ENCODE data around the gene SLC10A4. TPM values are rescaled to one million over a fixed set of nuclear protein-coding genes. Genes with fewer than 3 reads are reported as not detected.

SLC10A4 gene
- total and polyA plus RNA-seq, 2 of the 8 experiments (the other 6 are each of a cell fraction or from before 2014, with no cell fraction given) = 4.5 to 5.6 TPM

- peaks cover 18 to 41% (median 35%) of the 10 kb centered on the region in 4 experiments for H3K27me3 ChIP-seq (replicated peaks in 1 of 4; ENCODE audit: control insufficient read depth in 3 of 4, extremely low read depth in 1 of 4, insufficient read depth in 3 of 4, low read length in 3 of 4)
- ChIA-PET CTCF (ENCODE audit: partially characterized antibody) (interaction anchor here (1.2 kb wide), 1 partner anchor 9 kb away, joined by 3 read pairs; no protein-coding TSS in a partner anchor), POLR2A (ENCODE audit: partially characterized antibody) (interaction anchor here (1.9 kb wide), 1 partner anchor 9 kb away, joined by 10 read pairs; no protein-coding TSS in a partner anchor)
- H3K18ac ChIP-seq (ENCODE audit: extremely low read depth, low read length) = no peak overlapping the region
- no peaks in the 10 kb centered on the region for H3K79me2 ChIP-seq (ENCODE audit: control insufficient read depth in 1 of 2, insufficient read depth in 2 of 2, low read length in 2 of 2)
- no peaks in the 10 kb centered on the region for H3K9me3 ChIP-seq (ENCODE audit: insufficient read depth in 2 of 2, low read depth in 1 of 2, low read length in 1 of 2)
- H3K14ac ChIP-seq (ENCODE audit: insufficient read length) = no peak overlapping the region
- peaks cover 0 to 1% of the 10 kb centered on the region in 2 experiments for H4K20me1 ChIP-seq (replicated peaks in 1 of 2; ENCODE audit: control insufficient read depth in 1 of 2, insufficient read depth in 2 of 2, low read length in 2 of 2)
- H3K23me2 ChIP-seq (ENCODE audit: low read depth, low read length) = peaks cover 3% of the 10 kb centered on the region; the same call in 1 of the 2 replicates
- H3K23ac ChIP-seq (ENCODE audit: insufficient read length) = no peak overlapping the region
- FAIRE-seq = no peak
- no peak overlapping the region for H4K8ac ChIP-seq (ENCODE audit: extremely low read depth, insufficient read depth, low read length)
- no peak for DNase-seq (ENCODE audit: low read depth in 1 of 2, low spot score in 2 of 2)
- H3K27ac ChIP-seq (ENCODE audit: low read depth, low read length) = no peak overlapping the region
- H3K4me1 ChIP-seq (replicated peaks in 1 of 4; ENCODE audit: control insufficient read depth in 3 of 4, insufficient read depth in 4 of 4, low read length in 3 of 4) = peaks cover 0 to 3% (median under 1%) of the 10 kb centered on the region in 4 experiments; a peak in 4 of 7 replicates
- H2BK15ac ChIP-seq (ENCODE audit: low read length) = no peak overlapping the region
- no peak overlapping the region for H3K4ac ChIP-seq (replicated peaks; ENCODE audit: insufficient read length, low read depth, low read length)
- no peak overlapping the region for H3K9ac ChIP-seq (replicated peaks in 1 of 4; ENCODE audit: extremely low read depth in 1 of 4, low read depth in 3 of 4, low read length in 3 of 4)
- no peak overlapping the region for H4K5ac ChIP-seq (ENCODE audit: insufficient read length, low read depth, low read length)
- H3K4me3 ChIP-seq (ENCODE audit: extremely low read depth in 1 of 4, insufficient read depth in 2 of 4, low read depth in 3 of 4, low read length in 4 of 4) = no peak overlapping the region
- no peak overlapping the region for H2AK5ac ChIP-seq (ENCODE audit: low read depth, low read length)
- no peak overlapping the region for H3K56ac ChIP-seq (replicated peaks; ENCODE audit: insufficient read length, low read depth, low read length)
- WGBS, 2 experiments (ENCODE audit: extremely low coverage in 1 of 2, insufficient coverage in 1 of 2, insufficient read length in 1 of 2, insufficient replicate concordance in 2 of 2, low coverage in 1 of 2, low lambda C conversion rate in 2 of 2, missing lambda C conversion rate in 1 of 2) = 82% methylated on average over 4 of the region's 4 CpGs; no CpG with 5 or more reads in 1 of the 2 experiments
- no peak overlapping the region for H3K4me2 ChIP-seq (ENCODE audit: insufficient read depth in 1 of 2, low read depth in 2 of 2, low read length in 2 of 2)
- no peaks in the 10 kb centered on the region for H3K79me1 ChIP-seq (ENCODE audit: low read depth, low read length)
- H2BK12ac ChIP-seq (ENCODE audit: low read depth, low read length) = no peak overlapping the region
- H3K36me3 ChIP-seq (ENCODE audit: control insufficient read depth in 2 of 4, insufficient read depth in 4 of 4, low read length in 3 of 4) = peaks cover 0 to 8% (median 0%) of the 10 kb centered on the region in 4 experiments; a peak in 1 of 8 replicates
- no peak overlapping the region for H2AFZ ChIP-seq (ENCODE audit: low read length)
- H4K91ac ChIP-seq (replicated peaks; ENCODE audit: insufficient read length, low read length) = no peak overlapping the region
- no peak overlapping the region for H2BK5ac ChIP-seq (ENCODE audit: low read depth, low read length)
- H2BK120ac ChIP-seq (replicated peaks; ENCODE audit: low read depth, low read length) = no peak overlapping the region
- no peak overlapping the region for H2BK20ac ChIP-seq (ENCODE audit: low read length)
- TF ChIP-seq USF2 (IDR thresholded peaks at IDR 0.05; ENCODE audit: low read length) = no peak
- no peak for TF ChIP-seq FOSL1 (IDR thresholded peaks at IDR 0.05; ENCODE audit: insufficient read depth, low read depth, low read length)
- no peak for TF ChIP-seq POU5F1 (IDR thresholded peaks at IDR 0.05; ENCODE audit: low read depth, low read length)
- no peak for TF ChIP-seq HDAC6 (IDR thresholded peaks at IDR 0.05; ENCODE audit: low read depth, low read length)
- no peak for TF ChIP-seq PHF8 (conservative IDR thresholded peaks at IDR 0.05; ENCODE audit: low read depth, low read length)
- TF ChIP-seq KDM5A (IDR thresholded peaks at IDR 0.05; ENCODE audit: low read length) = no peak
- no peak for TF ChIP-seq JUND (IDR thresholded peaks at IDR 0.05; ENCODE audit: low read length)
- no peak for TF ChIP-seq E2F6 (IDR thresholded peaks at IDR 0.05)
- TF ChIP-seq ZNF274 (IDR thresholded peaks at IDR 0.05; ENCODE audit: borderline replicate concordance, extremely low read depth, low read length) = no peak
- no peak for TF ChIP-seq TAF1 (IDR thresholded peaks at IDR 0.05; ENCODE audit: low read depth, low read length)
Measured at GRCh38 chr4:48493452-48494100, 10.4 kb downstream of the SLC10A4 start.
